Mesodermal cell (in vitro differentiated cells): ENCODE results near the gene LY9.

Source experiments
- H3K27ac ChIP-seq: 2 replicates; pipeline ENCODE4 v1.7.0; 2013; ENCODE audit warnings: mild to moderate bottlenecking, low read depth, low read length, moderate library complexity; ENCODE audit not compliant: severe bottlenecking
- H3K36me3 ChIP-seq: 2 replicates; pipeline ENCODE4 v1.7.1; 2013; ENCODE audit warnings: mild to moderate bottlenecking, low read length, moderate library complexity; ENCODE audit not compliant: control insufficient read depth, insufficient read depth
- H3K4me1 ChIP-seq: one replicate; pipeline ENCODE4 v1.7.1; 2013; ENCODE audit warnings: mild to moderate bottlenecking, low read length; ENCODE audit not compliant: insufficient read depth, control insufficient read depth, poor library complexity, severe bottlenecking
- H3K4me3 ChIP-seq: 2 replicates; pipeline ENCODE4 v1.7.0; 2013; ENCODE audit warnings: low read length, control low read depth, mild to moderate bottlenecking; ENCODE audit not compliant: insufficient read depth, poor library complexity, severe bottlenecking; ENCODE audit errors: extremely low read depth
- H3K9me3 ChIP-seq: 2 replicates; pipeline ENCODE4 v1.7.1; 2013; ENCODE audit warnings: mild to moderate bottlenecking, low read length, moderate library complexity; ENCODE audit not compliant: control insufficient read depth
- whole genome bisulfite sequencing, 2 experiments: methylation state at CpG; one replicate each; pipeline ENCODE4 v1.1.5; 2013; ENCODE audit warnings: missing lambda C conversion rate in 2 of 2; ENCODE audit not compliant: insufficient coverage in 2 of 2; 5-methylcytosine and 5-hydroxymethylcytosine counted together

Gene LY9

DNA sequence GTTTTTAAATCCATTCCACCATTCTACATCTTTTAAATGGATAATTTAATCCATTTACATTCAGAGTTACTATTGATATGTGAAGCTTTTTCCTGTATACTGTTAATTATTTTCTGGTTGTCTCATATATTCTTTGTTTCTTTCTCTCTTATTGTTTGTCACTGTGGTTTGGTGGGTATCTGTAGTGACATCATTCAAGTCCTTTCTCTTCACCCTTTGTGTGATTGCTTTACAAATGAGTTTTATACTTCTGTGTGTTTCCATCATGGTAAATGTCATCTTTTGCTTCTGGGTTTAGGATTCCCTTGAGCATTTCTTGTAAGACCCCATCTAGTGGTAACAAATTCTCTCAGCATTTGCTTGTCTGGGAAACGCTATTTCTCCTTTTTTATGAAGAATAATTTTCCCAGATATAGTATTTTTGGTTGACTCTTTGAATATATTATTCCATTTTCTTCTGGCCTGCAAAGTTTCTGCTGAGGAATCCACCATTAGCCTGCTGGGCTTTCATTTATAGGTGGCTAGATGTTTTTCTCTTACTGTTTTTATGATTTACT lies 10.2 kb downstream of the LY9 start:
- Histone ChIP-seq H3K36me3 (no peaks in the 10 kb centered on the region), H3K9me3 (no peaks in the 10 kb centered on the region), H3K27ac (no peak overlapping the region), H3K4me3 (no peak overlapping the region), H3K4me1 (peaks cover 4% of the 10 kb centered on the region)
- WGBS, 2 experiments, result no CpG with 5 or more reads among the region's 1 CpG

DNA sequence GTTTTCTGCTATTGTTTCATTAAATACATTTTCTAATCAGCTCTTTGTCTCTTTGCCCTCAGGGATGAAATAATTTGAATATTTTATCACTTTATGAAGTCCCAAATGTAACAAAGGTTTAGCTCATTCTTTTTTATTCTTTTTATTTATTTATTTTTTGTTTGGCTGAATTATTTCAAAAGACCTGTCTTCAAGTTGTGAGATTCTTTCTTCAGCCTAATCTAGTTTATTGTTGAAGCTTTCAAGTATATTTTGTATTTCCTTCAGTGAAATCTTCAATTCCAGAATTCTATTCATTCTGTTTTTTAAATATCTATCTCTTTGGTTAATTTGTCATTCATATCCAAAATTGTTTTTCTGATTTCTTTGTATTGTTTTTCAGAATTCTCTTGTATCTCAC lies 10.8 kb downstream of the LY9 start:
- Histone ChIP-seq H3K27ac (no peak overlapping the region), H3K9me3 (no peaks in the 10 kb centered on the region), H3K4me1 (peaks cover 4% of the 10 kb centered on the region), H3K36me3 (no peaks in the 10 kb centered on the region), H3K4me3 (no peak overlapping the region)

DNA sequence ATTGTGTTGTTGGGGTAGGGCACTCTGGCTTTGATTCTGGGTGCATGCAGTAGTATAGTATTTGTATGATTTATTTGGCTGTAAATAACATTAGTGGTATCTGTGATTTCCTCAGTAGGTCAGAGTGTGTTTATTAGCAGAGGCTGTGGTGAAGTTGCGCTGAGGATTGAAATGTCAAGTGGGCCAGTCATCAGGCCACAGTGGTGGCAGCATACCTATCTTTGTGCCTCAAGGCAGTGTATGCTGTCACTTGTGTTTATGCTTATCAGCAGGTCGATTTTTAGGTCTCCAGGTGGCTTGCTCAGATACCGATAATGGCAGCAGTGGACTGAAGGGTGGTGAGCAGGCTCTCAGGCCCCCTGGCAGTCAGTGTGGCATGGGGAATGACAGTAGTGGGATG lies 11.3 kb downstream of the LY9 start:
- H3K4me1 ChIP-seq, result peaks cover 4% of the 10 kb centered on the region
- WGBS, 2 experiments, result 87 to 100% methylated on average over 3 of the region's 3 CpGs
- no peak overlapping the region for H3K27ac ChIP-seq
- H3K9me3 ChIP-seq, result no peaks in the 10 kb centered on the region
- no peaks in the 10 kb centered on the region for H3K36me3 ChIP-seq
- no peak overlapping the region for H3K4me3 ChIP-seq

DNA sequence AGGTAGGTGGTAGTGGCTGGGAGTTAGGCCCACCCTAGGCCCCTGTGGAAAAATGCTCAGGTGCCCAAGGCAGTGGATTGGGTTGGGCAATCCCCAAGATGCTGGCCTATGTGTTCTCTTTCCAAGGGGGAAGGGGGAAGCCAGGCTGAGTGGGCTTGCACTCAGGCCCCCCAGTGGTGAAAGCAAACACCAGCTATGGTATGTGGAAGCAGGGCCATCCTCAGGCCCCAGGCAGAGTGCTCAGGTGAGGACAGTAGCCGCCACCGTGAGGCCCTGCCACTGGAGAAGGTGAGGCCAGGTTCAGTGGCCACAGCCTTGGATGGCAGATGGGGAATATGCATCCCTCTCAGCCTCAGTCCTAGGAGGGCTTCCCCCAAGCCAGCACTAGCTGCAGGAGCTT lies 11.8 kb downstream of the LY9 start:
- H3K36me3 ChIP-seq, result no peaks in the 10 kb centered on the region
- H3K27ac ChIP-seq, result no peak overlapping the region
- no peaks in the 10 kb centered on the region for H3K9me3 ChIP-seq
- 100% methylated on average over 2 of the region's 2 CpGs for WGBS, 2 experiments
- no peak overlapping the region for H3K4me3 ChIP-seq
- H3K4me1 ChIP-seq, result peaks cover 4% of the 10 kb centered on the region

DNA sequence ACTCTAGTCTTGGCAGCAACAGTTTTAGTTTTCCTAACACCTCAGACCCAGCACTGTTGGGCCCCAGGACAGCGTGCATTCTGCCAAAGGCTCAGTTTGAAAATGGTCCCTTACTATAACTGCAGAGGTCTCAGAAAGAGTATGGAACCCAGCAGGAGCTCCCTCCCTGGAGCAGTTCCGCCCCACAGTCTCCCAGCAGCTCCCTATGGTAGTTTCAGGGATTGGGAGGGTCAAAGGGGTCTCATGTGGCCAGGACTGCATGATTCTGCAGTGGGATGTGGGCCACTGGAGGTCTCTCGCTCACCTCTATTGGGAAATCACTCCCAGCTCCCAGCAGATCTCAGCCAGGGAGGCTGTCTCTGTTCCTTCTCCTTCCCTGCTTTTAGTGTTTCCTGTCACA lies 12.3 kb downstream of the LY9 start:
- Histone ChIP-seq H3K9me3 (no peaks in the 10 kb centered on the region), H3K36me3 (no peaks in the 10 kb centered on the region), H3K4me3 (no peak overlapping the region), H3K27ac (no peak overlapping the region), H3K4me1 (peaks cover 4% of the 10 kb centered on the region)
- 75 to 94% methylated on average over 2 to 3 of the region's 3 CpGs for WGBS, 2 experiments

DNA sequence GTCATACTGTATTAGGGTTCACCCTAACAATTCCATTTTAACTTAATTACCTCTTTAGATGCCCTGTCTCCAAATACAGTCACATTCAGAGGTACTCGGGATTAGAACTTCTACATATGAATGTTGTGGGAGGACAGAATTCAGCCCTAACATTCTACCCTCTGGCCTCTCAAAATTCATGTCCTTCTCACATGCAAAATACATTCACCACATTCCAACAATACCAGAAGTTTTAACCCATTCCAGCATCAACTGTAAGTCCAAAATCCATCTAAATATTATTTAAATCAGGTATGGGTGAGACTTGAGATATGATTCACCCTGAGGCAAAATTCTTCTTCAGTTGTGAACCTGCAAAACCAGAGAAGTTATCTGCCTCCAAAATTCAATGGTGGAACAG lies 14.5 kb downstream of the LY9 start:
- Histone ChIP-seq H3K27ac (no peak overlapping the region), H3K9me3 (no peaks in the 10 kb centered on the region), H3K36me3 (no peaks in the 10 kb centered on the region), H3K4me1 (peaks cover 4% of the 10 kb centered on the region), H3K4me3 (no peak overlapping the region)
- WGBS, 2 experiments, result no CpG with 5 or more reads among the region's 1 CpG

DNA sequence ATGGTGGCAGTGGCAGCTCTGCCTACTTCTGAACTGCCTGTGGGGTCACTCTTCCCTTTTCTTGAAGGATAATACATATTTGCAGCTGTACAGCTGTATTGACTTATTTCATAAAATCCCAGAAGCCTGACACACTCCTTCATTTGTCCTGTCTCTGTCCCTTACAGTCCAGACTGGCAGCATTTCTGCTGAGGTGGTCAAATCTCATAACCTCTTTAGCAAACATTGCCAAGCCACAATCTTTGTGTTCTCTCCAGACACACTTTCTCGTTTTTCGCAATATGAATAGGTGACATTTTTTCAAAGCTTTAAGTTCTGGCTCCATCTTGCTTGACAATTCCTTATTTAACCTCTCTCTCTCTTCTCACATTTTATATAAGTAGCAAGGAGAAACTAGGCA lies 15.2 kb downstream of the LY9 start:
- 87 to 100% methylated on average over 2 of the region's 2 CpGs for WGBS, 2 experiments
- H3K27ac ChIP-seq, result no peak overlapping the region
- peaks cover 4% of the 10 kb centered on the region for H3K4me1 ChIP-seq
- H3K4me3 ChIP-seq, result no peak overlapping the region
- no peaks in the 10 kb centered on the region for H3K36me3 ChIP-seq
- no peaks in the 10 kb centered on the region for H3K9me3 ChIP-seq

DNA sequence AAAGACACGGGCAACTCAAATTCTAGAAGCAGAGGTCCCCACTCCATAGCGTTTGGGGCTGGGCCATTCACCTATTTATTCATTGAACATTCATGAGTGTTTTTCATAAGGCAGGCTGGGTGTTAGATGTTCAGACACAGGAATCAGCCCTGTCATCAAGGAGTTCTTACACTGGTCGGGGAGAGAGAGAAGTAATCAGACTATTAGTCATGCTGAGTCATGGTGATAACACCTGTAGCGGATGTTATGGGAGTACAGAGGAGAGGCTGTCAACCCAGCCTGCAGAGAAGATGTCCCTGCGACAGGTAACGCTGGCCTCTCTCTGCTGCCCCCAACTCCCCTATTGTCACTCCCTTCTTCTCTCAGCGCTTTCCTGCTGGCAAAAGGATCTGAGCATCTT lies 17.2 kb downstream of the LY9 start:
- no peak overlapping the region for H3K27ac ChIP-seq
- no peaks in the 10 kb centered on the region for H3K36me3 ChIP-seq
- no peak overlapping the region for H3K4me3 ChIP-seq
- WGBS, 2 experiments, result 86 to 95% methylated on average over 1 to 6 of the region's 7 CpGs
- no peaks in the 10 kb centered on the region for H3K9me3 ChIP-seq
- H3K4me1 ChIP-seq, result peaks cover 4% of the 10 kb centered on the region

DNA sequence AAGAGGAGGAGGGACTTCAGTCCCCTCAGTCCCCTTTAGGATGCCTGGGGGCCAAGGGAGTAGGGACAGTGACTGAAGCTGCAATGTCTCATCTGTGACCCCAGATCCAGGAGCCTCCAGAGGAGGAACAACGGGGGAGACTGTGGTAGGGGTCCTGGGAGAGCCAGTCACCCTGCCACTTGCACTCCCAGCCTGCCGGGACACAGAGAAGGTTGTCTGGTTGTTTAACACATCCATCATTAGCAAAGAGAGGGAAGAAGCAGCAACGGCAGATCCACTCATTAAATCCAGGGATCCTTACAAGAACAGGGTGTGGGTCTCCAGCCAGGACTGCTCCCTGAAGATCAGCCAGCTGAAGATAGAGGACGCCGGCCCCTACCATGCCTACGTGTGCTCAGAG lies 18.3 kb downstream of the LY9 start:
- Histone ChIP-seq H3K36me3 (no peaks in the 10 kb centered on the region), H3K9me3 (no peaks in the 10 kb centered on the region)
- WGBS, 2 experiments, result 94 to 100% methylated on average over 4 to 5 of the region's 6 CpGs

DNA sequence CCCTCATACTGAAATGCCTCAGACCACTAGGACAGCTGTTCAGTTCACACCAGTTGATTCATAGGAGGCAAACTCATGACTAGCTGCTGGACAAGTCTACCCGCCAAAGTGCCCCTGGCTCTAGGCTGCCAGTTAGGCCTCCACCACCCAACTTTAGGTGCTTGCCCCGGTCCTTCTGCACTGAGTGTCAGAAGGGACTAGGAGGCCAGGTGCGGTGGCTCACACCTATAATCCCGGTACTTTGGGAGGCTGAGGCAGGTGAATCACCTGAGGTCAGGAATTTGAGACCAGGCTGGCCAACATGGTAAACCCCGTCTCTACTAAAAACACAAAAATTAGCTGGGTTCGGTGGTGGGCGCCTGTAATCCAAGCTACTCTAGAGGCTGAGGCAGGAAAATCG lies 18.9 kb downstream of the LY9 start:
- peaks cover 4% of the 10 kb centered on the region for H3K4me1 ChIP-seq
- H3K27ac ChIP-seq, result no peak overlapping the region
- H3K4me3 ChIP-seq, result no peak overlapping the region
- H3K36me3 ChIP-seq, result no peaks in the 10 kb centered on the region
- WGBS, 2 experiments, result 80 to 93% methylated on average over 5 to 8 of the region's 8 CpGs
- no peaks in the 10 kb centered on the region for H3K9me3 ChIP-seq

More for the DNA sequence above, 18.3 kb downstream of the LY9 start:
- H3K4me1 ChIP-seq, result peaks cover 4% of the 10 kb centered on the region
- no peak overlapping the region for H3K4me3 ChIP-seq
- no peak overlapping the region for H3K27ac ChIP-seq

DNA sequence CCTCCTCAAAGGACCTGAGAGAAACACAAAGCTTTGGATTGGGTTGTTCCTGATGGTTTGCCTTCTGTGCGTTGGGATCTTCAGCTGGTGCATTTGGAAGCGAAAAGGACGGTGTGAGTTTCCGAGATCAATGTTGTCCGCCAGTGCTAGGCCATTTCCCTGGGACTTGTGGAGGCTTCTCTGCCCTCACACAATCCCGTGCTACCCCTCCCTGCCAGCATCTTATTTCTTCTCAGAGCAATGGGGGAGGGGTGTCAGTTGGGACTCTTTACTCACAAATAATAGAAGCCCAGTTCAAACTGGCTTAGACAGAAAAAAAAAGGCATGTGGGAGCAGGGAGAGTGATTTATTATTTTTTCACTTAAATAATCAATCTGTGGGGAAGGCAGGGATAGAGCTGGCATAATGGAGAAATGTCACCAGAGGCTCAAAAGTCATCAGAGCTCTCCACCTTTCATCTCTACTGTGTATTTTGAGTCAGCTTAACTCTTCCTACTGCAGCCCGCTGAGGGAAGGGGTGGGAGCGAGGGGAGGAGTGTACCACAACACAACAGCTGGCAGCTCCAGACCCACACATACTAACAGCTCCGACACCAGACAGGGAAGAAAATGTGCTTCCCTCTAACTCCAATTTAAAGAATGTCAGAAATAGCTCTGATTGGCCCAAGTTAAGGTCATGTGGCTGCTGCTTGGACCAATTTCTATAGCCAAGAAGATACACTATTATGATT lies 22.4 kb downstream of the LY9 start:
- 93% methylated on average over 5 to 6 of the region's 9 CpGs for WGBS, 2 experiments
- Histone ChIP-seq H3K27ac (no peak overlapping the region), H3K36me3 (no peaks in the 10 kb centered on the region), H3K9me3 (no peaks in the 10 kb centered on the region), H3K4me3 (no peak overlapping the region), H3K4me1 (no peaks in the 10 kb centered on the region)
